RWPE1 (cell line): ENCODE data around the gene SEC61B.
"Not testable (repeated sequence)": the region's sequence is repeated elsewhere in the genome, so short reads cannot be mapped to it uniquely, and the experiment has no call there.

Experiments
- CTCF ChIA-PET: fragments of 350-600 bp; sonication (Branson Sonifier 250); formaldehyde crosslinking; extraction: SDS; loops from one replicate; lab custom pipeline; 2021; lab: Yijun Ruan, JAX
- POLR2A ChIA-PET: fragments of 400-600 bp; formaldehyde crosslinking; extraction: SDS; loops from one replicate; lab custom pipeline; 2020; ENCODE audit warnings: antibody characterized with exemption; ENCODE audit not compliant: low non-redundant PET; lab: Yijun Ruan, JAX
- DNase-seq: peaks from one replicate; pipeline ENCODE4 v3.0.0; 2012; ENCODE audit warnings: low spot score
- H3K27ac ChIP-seq: fragments of 450-650 bp; 2 replicates; pipeline ENCODE4 v1.5.1; 2017
- TF ChIP-seq, protein P1 (sequence below): fragments of 450-650 bp; conservative IDR thresholded peaks from 2 replicates; pipeline ENCODE4 v1.5.1; 2017; ENCODE audit warnings: low read depth, mild to moderate bottlenecking

The SEC61B gene

DNA sequence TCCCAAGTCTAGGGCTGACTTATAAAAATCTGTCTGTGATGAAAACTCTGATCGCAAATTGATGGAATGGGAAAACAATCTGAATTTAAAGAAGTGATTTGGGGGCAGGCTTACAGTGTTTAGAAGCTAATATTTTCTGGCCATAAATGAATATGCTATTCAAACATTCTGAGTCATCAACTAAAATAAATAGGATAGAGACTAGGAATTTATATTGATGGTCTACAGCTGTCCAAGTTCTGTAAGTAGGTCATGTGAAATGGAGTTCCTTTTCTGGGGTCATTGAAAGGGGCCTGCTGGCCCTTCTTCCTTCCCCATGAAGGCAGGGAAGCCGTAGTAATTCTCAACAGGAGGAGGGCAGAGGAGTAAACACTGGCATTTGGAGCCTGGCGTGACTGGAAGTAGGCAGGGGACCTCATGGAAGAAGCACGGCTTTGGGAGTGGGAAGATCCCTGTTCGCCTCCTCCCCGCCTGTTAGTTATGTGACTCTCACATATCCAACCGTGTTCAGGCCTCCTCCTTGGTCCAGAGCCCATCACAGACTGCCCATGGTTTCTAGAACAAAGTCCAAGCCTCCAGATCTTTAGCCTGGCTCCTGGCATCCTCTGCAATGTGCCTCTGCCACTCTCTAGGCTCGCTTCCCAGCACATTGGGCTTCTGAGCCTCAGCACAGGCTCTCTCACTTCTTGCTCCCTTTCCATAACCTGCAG is 32.0 kb upstream of the SEC61B start:
- ChIA-PET POLR2A (no interaction called here), CTCF (interaction anchor here (0.7 kb wide), 1 partner anchor 42 kb away, joined by 3 read pairs; no protein-coding TSS in a partner anchor)
- TF ChIP-seq, protein P1, sequence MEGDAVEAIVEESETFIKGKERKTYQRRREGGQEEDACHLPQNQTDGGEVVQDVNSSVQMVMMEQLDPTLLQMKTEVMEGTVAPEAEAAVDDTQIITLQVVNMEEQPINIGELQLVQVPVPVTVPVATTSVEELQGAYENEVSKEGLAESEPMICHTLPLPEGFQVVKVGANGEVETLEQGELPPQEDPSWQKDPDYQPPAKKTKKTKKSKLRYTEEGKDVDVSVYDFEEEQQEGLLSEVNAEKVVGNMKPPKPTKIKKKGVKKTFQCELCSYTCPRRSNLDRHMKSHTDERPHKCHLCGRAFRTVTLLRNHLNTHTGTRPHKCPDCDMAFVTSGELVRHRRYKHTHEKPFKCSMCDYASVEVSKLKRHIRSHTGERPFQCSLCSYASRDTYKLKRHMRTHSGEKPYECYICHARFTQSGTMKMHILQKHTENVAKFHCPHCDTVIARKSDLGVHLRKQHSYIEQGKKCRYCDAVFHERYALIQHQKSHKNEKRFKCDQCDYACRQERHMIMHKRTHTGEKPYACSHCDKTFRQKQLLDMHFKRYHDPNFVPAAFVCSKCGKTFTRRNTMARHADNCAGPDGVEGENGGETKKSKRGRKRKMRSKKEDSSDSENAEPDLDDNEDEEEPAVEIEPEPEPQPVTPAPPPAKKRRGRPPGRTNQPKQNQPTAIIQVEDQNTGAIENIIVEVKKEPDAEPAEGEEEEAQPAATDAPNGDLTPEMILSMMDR, result no peak
- DNase-seq, result no peak
- no peak overlapping the region for H3K27ac ChIP-seq

DNA sequence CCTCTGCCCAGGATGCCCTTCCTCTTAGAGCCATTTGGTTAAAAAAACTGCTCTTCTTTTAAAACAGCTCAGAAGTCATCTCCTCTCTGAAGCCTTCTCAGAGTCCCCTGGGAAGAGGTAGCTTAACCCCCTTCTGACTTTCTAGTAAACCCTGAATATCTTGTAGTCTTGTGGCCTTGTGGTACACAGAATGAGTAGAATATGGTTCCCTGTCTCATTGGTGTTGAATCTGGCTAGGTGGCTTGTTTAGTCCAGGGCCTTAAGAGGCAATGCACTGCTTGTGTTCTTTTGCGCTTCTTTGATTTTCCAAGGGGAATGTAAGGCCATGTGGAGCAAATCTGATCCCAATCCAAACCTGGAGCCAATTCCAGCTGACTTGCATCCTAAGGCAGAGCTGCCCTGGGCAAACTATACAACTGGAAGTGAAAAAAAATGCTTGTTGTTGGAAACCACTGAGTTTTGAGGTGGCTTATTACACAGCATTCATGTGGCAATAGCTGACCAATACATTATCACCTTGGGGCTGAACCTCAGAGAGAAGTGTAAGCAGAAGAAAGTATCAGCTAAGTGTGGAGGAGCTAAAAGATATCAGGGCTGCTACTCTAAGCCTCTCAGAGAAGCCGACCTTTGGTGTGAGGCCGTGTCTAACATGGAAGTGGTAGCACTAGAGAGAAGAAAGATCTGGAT is 31.3 kb upstream of the SEC61B start:
- no peak overlapping the region for H3K27ac ChIP-seq
- TF ChIP-seq, protein P1, result no peak
- POLR2A ChIA-PET, result no interaction called here
- DNase-seq, result no peak
- CTCF ChIA-PET, result interaction anchor here (0.6 to 0.7 kb wide), 3 partner anchors 106 to 1327 kb away, joined by 3 to 4 read pairs (median 3); no protein-coding TSS in a partner anchor

DNA sequence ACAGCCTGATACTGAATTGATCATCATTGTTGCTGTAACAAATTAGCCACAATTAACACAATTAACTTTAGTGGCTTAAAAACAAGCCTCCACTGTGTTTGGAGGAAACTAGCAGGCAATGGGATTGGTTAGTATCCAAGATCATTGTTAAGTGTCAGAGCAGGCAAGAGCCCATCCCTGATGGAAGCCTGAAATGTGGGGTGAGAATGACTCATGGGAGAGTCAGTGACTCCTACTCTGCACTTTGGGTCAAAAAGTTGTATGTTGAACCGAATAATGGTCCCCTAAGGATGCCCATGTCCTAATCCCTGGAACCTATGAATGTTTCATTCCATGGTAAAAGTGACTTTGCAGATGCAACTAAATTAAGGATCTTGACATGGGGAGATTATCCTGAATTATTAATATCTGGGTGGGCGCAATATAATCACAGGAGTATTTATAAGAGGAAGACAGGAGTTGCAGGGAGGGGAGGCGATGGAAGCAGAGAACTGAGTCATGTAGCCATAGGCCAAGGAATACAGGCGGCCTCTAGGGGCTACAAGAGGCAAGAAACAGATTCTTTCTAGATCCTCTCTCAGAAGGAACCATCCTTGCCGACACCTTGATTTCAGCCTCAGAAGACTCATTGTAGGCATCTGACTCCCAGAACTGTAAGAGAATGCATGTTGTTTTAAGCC is 29.2 kb upstream of the SEC61B start:
- POLR2A ChIA-PET, result no interaction called here
- H3K27ac ChIP-seq, result no peak overlapping the region
- DNase-seq, result no peak
- CTCF ChIA-PET, result interaction anchor here (0.6 kb wide), 1 partner anchor 57 kb away, joined by 3 read pairs; no protein-coding TSS in a partner anchor
- TF ChIP-seq, protein P1, result no peak

DNA sequence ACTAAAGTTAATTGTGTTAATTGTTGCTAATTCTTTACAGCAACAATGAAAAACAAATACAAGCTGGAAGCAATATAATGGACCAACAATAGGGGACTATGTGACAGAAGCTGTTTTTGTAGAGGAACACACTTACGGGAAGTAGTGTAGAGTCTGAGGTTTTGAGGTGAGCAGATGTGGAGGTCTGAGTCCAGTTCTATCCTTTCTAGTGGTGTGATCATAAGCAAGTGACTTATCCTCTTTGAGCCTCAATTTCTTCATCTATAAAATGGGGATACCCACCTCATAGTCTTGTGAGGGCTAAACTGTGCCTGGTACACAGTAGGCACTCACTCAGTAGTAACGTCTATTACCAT is 28.6 kb upstream of the SEC61B start:
- TF ChIP-seq, protein P1, result no peak
- ChIA-PET CTCF (interaction anchor here (0.6 kb wide), 2 partner anchors 58 to 1505 kb away, joined by 3 to 4 read pairs; no protein-coding TSS in a partner anchor), POLR2A (no interaction called here)
- H3K27ac ChIP-seq, result no peak overlapping the region
- no peak for DNase-seq

DNA sequence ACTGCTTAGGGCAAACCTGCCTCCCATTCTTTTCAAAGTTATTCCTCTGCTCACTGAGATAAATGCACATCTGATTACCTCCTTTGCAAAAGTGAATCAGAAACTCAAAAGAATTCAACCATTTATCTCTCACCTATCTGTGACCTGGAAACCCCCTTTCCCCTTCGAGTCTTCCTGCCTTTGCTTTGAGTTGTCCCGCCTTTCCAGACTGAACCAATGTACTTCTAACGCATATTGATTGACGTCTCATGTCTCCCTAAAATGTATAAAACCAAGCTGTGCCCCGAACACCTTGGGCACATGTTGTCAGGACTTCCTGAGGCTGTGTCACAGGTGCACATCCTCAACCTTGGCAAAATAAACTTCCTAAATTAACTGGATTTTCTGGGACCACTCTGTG is 25.6 kb upstream of the SEC61B start:
- CTCF ChIA-PET, result interaction anchor here (0.8 to 1.2 kb wide), 2 partner anchors 12 to 130 kb away, joined by 3 to 5 read pairs; no protein-coding TSS in a partner anchor
- POLR2A ChIA-PET, H3K27ac ChIP-seq, DNase-seq: not testable (repeated sequence)

DNA sequence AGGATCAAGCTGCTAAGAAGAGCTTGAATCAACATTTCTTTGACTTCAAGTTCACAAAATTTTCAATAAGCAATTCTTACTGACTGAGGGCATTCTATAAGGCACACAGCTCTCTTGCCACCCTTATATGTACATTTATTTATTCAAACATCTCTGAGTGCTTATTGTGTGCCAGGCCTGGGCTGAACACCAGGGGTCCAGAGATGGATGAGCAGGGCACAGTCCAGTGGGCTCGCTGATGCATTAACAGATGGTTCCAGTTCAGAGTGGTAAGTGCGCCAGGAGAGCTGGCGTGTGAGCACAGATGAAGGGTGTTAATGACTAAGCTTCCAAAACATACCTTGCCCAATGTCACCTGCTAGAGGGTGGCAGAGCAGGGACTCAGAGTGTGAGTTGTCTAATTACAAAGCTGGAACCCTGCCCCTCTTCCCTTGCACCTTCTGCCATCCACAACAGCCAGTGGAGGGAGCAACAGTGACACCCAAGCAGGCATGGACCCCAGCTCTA is 24.9 kb upstream of the SEC61B start:
- ChIA-PET CTCF (interaction anchor here (0.6 to 1.2 kb wide), 4 partner anchors 11 to 24 kb away, joined by 3 to 5 read pairs (median 4); partner anchors contain the start of gene ALG2), POLR2A (no interaction called here)
- no peak overlapping the region for H3K27ac ChIP-seq
- DNase-seq, result no peak
- TF ChIP-seq, protein P1, result no peak
